H1 (cell line): ENCODE results near the gene ABCD1. TPM values are rescaled to one million over a fixed set of nuclear protein-coding genes. Genes with fewer than 3 reads are reported as not detected.

Experiments used
- CTCF ChIA-PET: fragments of 300-600 bp; sonication (Branson Sonifier 250); formaldehyde crosslinking; loops from one replicate; lab custom pipeline; 2021; ENCODE audit not compliant: partially characterized antibody; lab: Charles Lee
- POLR2A ChIA-PET: fragments of 300-600 bp; sonication (Branson Sonifier 250); formaldehyde crosslinking; loops from one replicate; lab custom pipeline; 2021; ENCODE audit warnings: inconsistent platforms; ENCODE audit not compliant: partially characterized antibody; lab: Charles Lee
- DNase-seq, 2 experiments: peaks; one replicate each; pipeline versions ENCODE4 v3.0.0 to v3.0.0-alpha.2; 2010 to 2022; ENCODE audit warnings: low spot score in 2 of 2, low read depth in 1 of 2, mixed read lengths in 1 of 2
- FAIRE-seq: peaks from 2 replicates; lab custom pipeline; 2011; peaks lifted over from hg19 to GRCh38; lab: Jason Lieb, UNC
- H2AFZ ChIP-seq: 2 replicates; pipeline ENCODE4 v1.8.1; 2012; ENCODE audit warnings: low read length, inconsistent platforms
- H2AK5ac ChIP-seq: 2 replicates; pipeline ENCODE4 v1.6.1; 2013; ENCODE audit warnings: low read depth, low read length
- H2BK120ac ChIP-seq: replicated peaks from 2 replicates; pipeline ENCODE3; 2013; ENCODE audit warnings: low read depth, low read length, inconsistent platforms
- H2BK12ac ChIP-seq: 2 replicates; pipeline ENCODE4 v1.6.1; 2013; ENCODE audit warnings: low read depth, low read length
- H2BK15ac ChIP-seq: 2 replicates; pipeline ENCODE4 v1.6.1; 2013; ENCODE audit warnings: low read length
- H2BK20ac ChIP-seq: 2 replicates; pipeline ENCODE4 v1.6.1; 2013; ENCODE audit warnings: low read length
- H2BK5ac ChIP-seq: 2 replicates; pipeline ENCODE4 v1.6.1; 2013; ENCODE audit warnings: low read depth, low read length
- H3K14ac ChIP-seq: 2 replicates; pipeline ENCODE4 v1.6.1; 2013; ENCODE audit warnings: inconsistent platforms; ENCODE audit not compliant: insufficient read length
- H3K18ac ChIP-seq: 2 replicates; pipeline ENCODE4 v1.6.1; 2013; ENCODE audit warnings: low read length; ENCODE audit errors: extremely low read depth
- H3K23ac ChIP-seq: 2 replicates; pipeline ENCODE4 v1.6.1; 2013; ENCODE audit warnings: inconsistent platforms; ENCODE audit not compliant: insufficient read length
- H3K23me2 ChIP-seq: 2 replicates; pipeline ENCODE4 v1.6.1; 2013; ENCODE audit warnings: low read depth, low read length
- H3K27ac ChIP-seq: 2 replicates; pipeline ENCODE4 v1.6.1; 2011; ENCODE audit warnings: low read depth, low read length, inconsistent platforms
- H3K27me3 ChIP-seq, 4 experiments: replicated peaks in 1 of 4; 1 replicate in 1 of 4; 2 replicates in 3 of 4; pipeline versions ENCODE4 v1.6.1 to v1.8.1; 2011 to 2013; ENCODE audit warnings: low read length in 3 of 4, mild to moderate bottlenecking in 3 of 4, inconsistent platforms in 2 of 4, mixed read lengths in 2 of 4, moderate library complexity in 1 of 4; ENCODE audit not compliant: control insufficient read depth in 3 of 4, insufficient read depth in 3 of 4; ENCODE audit errors: extremely low read depth in 1 of 4
- H3K36me3 ChIP-seq, 4 experiments: 2 replicates each; pipeline versions ENCODE4 v1.6.1 to v1.8.1; 2011 to 2013; ENCODE audit warnings: mild to moderate bottlenecking in 4 of 4, low read length in 3 of 4, moderate library complexity in 2 of 4, control low read depth in 1 of 4, inconsistent platforms in 1 of 4; ENCODE audit not compliant: insufficient read depth in 4 of 4, control insufficient read depth in 2 of 4
- H3K4ac ChIP-seq: replicated peaks from 2 replicates; pipeline ENCODE3; 2013; ENCODE audit warnings: low read length, low read depth, mixed read lengths, inconsistent platforms; ENCODE audit not compliant: insufficient read length
- H3K4me1 ChIP-seq, 4 experiments: replicated peaks in 1 of 4; 1 replicate in 1 of 4; 2 replicates in 3 of 4; pipeline versions ENCODE4 v1.6.1 to v1.8.1; 2011 to 2013; ENCODE audit warnings: low read length in 3 of 4, inconsistent platforms in 2 of 4, mixed read lengths in 1 of 4; ENCODE audit not compliant: insufficient read depth in 4 of 4, control insufficient read depth in 3 of 4
- H3K4me2 ChIP-seq, 2 experiments: 2 replicates each; pipeline versions ENCODE4 v1.6.1 to v1.8.1; 2011 to 2013; ENCODE audit warnings: low read depth in 2 of 2, low read length in 2 of 2, control low read depth in 1 of 2, inconsistent platforms in 1 of 2, mild to moderate bottlenecking in 1 of 2; ENCODE audit not compliant: insufficient read depth in 1 of 2
- H3K4me3 ChIP-seq, 4 experiments: fragments of 200-600, 300-600 bp in 1 of 4; sonication (generic), shearing (Covaris generic), sonication (Bioruptor Twin) in 1 of 4; 2 replicates each; pipeline versions ENCODE4 v1.5.1 to v1.8.1; 2011 to 2016; ENCODE audit warnings: low read length in 4 of 4, low read depth in 3 of 4, control low read depth in 2 of 4, inconsistent platforms in 2 of 4, mild to moderate bottlenecking in 2 of 4, mixed read lengths in 1 of 4, moderate library complexity in 1 of 4; ENCODE audit not compliant: insufficient read depth in 2 of 4; ENCODE audit errors: extremely low read depth in 1 of 4
- H3K56ac ChIP-seq: replicated peaks from 2 replicates; pipeline ENCODE3; 2013; ENCODE audit warnings: low read depth, mild to moderate bottlenecking, mixed read lengths, low read length, inconsistent platforms; ENCODE audit not compliant: insufficient read length
- H3K79me1 ChIP-seq: 2 replicates; pipeline ENCODE4 v1.6.1; 2013; ENCODE audit warnings: low read depth, low read length, control low read depth
- H3K79me2 ChIP-seq, 2 experiments: 2 replicates each; pipeline versions ENCODE4 v1.6.1 to v1.8.1; 2012 to 2013; ENCODE audit warnings: low read length in 2 of 2, mild to moderate bottlenecking in 2 of 2, inconsistent platforms in 1 of 2; ENCODE audit not compliant: insufficient read depth in 2 of 2, control insufficient read depth in 1 of 2
- H3K9ac ChIP-seq, 4 experiments: replicated peaks in 1 of 4; 1 replicate in 1 of 4; 2 replicates in 3 of 4; pipeline versions ENCODE4 v1.6.1 to v1.8.1; 2011 to 2013; ENCODE audit warnings: low read depth in 3 of 4, low read length in 3 of 4, control low read depth in 2 of 4, mild to moderate bottlenecking in 2 of 4, moderate library complexity in 2 of 4, inconsistent platforms in 1 of 4; ENCODE audit errors: extremely low read depth in 1 of 4
- H3K9me3 ChIP-seq, 2 experiments: 2 replicates each; pipeline versions ENCODE4 v1.6.1 to v1.8.1; 2012 to 2013; ENCODE audit warnings: mild to moderate bottlenecking in 2 of 2, moderate library complexity in 2 of 2, control low read depth in 1 of 2, inconsistent platforms in 1 of 2, low read depth in 1 of 2, low read length in 1 of 2, mixed read lengths in 1 of 2; ENCODE audit not compliant: insufficient read depth in 2 of 2
- H4K20me1 ChIP-seq, 2 experiments: replicated peaks in 1 of 2; 2 replicates each; pipeline versions ENCODE3 to v1.8.1; 2011 to 2013; ENCODE audit warnings: inconsistent platforms in 2 of 2, low read length in 2 of 2, mild to moderate bottlenecking in 1 of 2; ENCODE audit not compliant: insufficient read depth in 2 of 2, control insufficient read depth in 1 of 2
- H4K5ac ChIP-seq: 2 replicates; pipeline ENCODE4 v1.6.1; 2013; ENCODE audit warnings: low read length, low read depth, mixed read lengths, inconsistent platforms; ENCODE audit not compliant: insufficient read length
- H4K8ac ChIP-seq: 2 replicates; pipeline ENCODE4 v1.8.0; 2013; ENCODE audit warnings: mild to moderate bottlenecking, moderate library complexity, low read length, inconsistent platforms; ENCODE audit not compliant: insufficient read depth; ENCODE audit errors: extremely low read depth
- H4K91ac ChIP-seq: replicated peaks from 2 replicates; pipeline ENCODE3; 2013; ENCODE audit warnings: low read length, mixed read lengths, inconsistent platforms; ENCODE audit not compliant: insufficient read length
- EGR1 ChIP-seq: IDR thresholded peaks from 2 replicates; pipeline ENCODE4 v1.6.1; 2011; ENCODE audit warnings: low read depth, low read length, borderline replicate concordance
- GTF2F1 ChIP-seq: IDR thresholded peaks from 2 replicates; pipeline ENCODE4 v1.6.1; 2012; ENCODE audit warnings: low read depth, low read length, improper control_type of control experiment, borderline replicate concordance
- JUN ChIP-seq: IDR thresholded peaks from 2 replicates; pipeline ENCODE4 v1.6.1; 2011; ENCODE audit warnings: low read depth, mild to moderate bottlenecking, improper control_type of control experiment, low read length
- KDM1A ChIP-seq: fragments of 200-600, 300-600 bp; sonication (generic); IDR thresholded peaks from 2 replicates; pipeline ENCODE4 v1.7.1; 2016; ENCODE audit warnings: mild to moderate bottlenecking, low read length, borderline replicate concordance
- PHF8 ChIP-seq: fragments of 200-600 bp; sonication (generic); conservative IDR thresholded peaks from 2 replicates; pipeline ENCODE4 v1.7.1; 2012; ENCODE audit warnings: low read depth, mild to moderate bottlenecking, inconsistent platforms, low read length, moderate library complexity
- RBBP5 ChIP-seq: IDR thresholded peaks from 2 replicates; pipeline ENCODE4 v1.7.1; 2012; ENCODE audit warnings: low read depth, mild to moderate bottlenecking, inconsistent platforms, low read length, moderate library complexity, borderline replicate concordance
- SP1 ChIP-seq: IDR thresholded peaks from 2 replicates; pipeline ENCODE4 v1.6.1; 2011; ENCODE audit warnings: low read depth, low read length
- TAF1 ChIP-seq: IDR thresholded peaks from 2 replicates; pipeline ENCODE4 v1.6.1; 2011; ENCODE audit warnings: mild to moderate bottlenecking, low read depth, low read length
- ZNF274 ChIP-seq: IDR thresholded peaks from 2 replicates; pipeline ENCODE4 v1.7.0; 2012; ENCODE audit warnings: low read length, borderline replicate concordance; ENCODE audit errors: extremely low read depth
- WGBS, 2 experiments: shearing (Covaris generic) in 1 of 2; methylation state at CpG; one replicate each; pipeline versions ENCODE4 v1.1.6 to v1.1.7; 2013 to 2015; ENCODE audit warnings: low lambda C conversion rate in 2 of 2, mixed read lengths in 2 of 2, inconsistent platforms in 1 of 2, low coverage in 1 of 2, missing lambda C conversion rate in 1 of 2; ENCODE audit not compliant: insufficient replicate concordance in 2 of 2, insufficient coverage in 1 of 2, insufficient read length in 1 of 2; ENCODE audit errors: extremely low coverage in 1 of 2, missing lambda C conversion rate in 1 of 2; 5-methylcytosine and 5-hydroxymethylcytosine counted together
- long read RNA-seq, 2 experiments: library from RNA in 1 of 2; library from capped mRNA in 1 of 2; stranded (forward); transcript quantifications; one replicate each; pipeline ENCODE4 v2.0.0, GENCODE V29; 2021; ENCODE audit warnings: inconsistent platforms in 1 of 2
- polyA minus RNA-seq, 3 experiments: library from RNA; depleted of rRNA, polyadenylated mRNA; stranded (reverse); fragments of >200 nt; gene quantifications; 1 replicate in 2 of 3; 2 replicates in 1 of 3; pipeline ENCODE4 v1.2.3, GENCODE V29; 2011
- polyA plus RNA-seq, 7 experiments: library from polyadenylated mRNA; depleted of rRNA in 3 of 7; stranded (reverse) in 5 of 7; unstranded in 2 of 7; fragments of >200 nt in 5 of 7; fragments of 200-250 nt in 2 of 7; gene quantifications; 1 replicate in 5 of 7; 2 replicates in 1 of 7; 4 replicates in 1 of 7; pipeline versions ENCODE4 v1.2.1 to v1.2.3, GENCODE V29; 2011 to 2013; ENCODE audit warnings: missing spikeins in 2 of 7, mixed read lengths in 2 of 7
- total RNA-seq: library from RNA; stranded (reverse); fragmentation: NEBNext Ultra II Directional; extraction: Animal tissue kit (Norgen Biotek cat#: 25700); gene quantifications from 2 replicates; pipeline ENCODE4 v1.2.1, GENCODE V29; 2021

ABCD1 gene
- total RNA-seq (4.6 and 6.6 TPM in 2 replicates), polyA plus RNA-seq (2011; rRNA removed) (3.1 and 6.7 TPM in 2 replicates), polyA minus RNA-seq (2011; rRNA and poly(A)+ RNA removed) (1.7 and 2.9 TPM in 2 replicates)
- 2.7 TPM for polyA plus RNA-seq (2011; cell fraction: cytosol; rRNA removed)
- 13.0 TPM for polyA plus RNA-seq (2011; cell fraction: nucleus; rRNA removed)
- polyA plus RNA-seq (2012, experiment 1 of 2) = 2.4 to 5.1 TPM (median 4.0 TPM) in 4 replicates
- polyA plus RNA-seq (2012, experiment 2 of 2) = 2.2 TPM
- 4.2 TPM for polyA plus RNA-seq (2013, experiment 1 of 2)
- polyA plus RNA-seq (2013, experiment 2 of 2) = 3.9 TPM
- polyA minus RNA-seq (2011; cell fraction: cytosol; rRNA and poly(A)+ RNA removed) = 2.4 TPM
- polyA minus RNA-seq (2011; cell fraction: nucleus; rRNA and poly(A)+ RNA removed) = 6.6 TPM
- long read RNA-seq, experiment 1, partial matches to known transcripts = 6 of 8 reads
- long read RNA-seq, experiment 1, other reads (novel, unspliced or antisense) = 1 of 8 reads
- long read RNA-seq, experiment 2 = 0 reads

- Histone ChIP-seq H3K27me3 (no peaks in the 10 kb centered on the region), H3K79me2 (peaks cover 0 to 20% of the 10 kb centered on the region in 2 experiments; a peak in 2 of 4 replicates), H2BK20ac (no peak within 1 kb of the TSS), H4K5ac (no peak within 1 kb of the TSS), H4K20me1 (peaks cover 4 to 19% of the 10 kb centered on the region in 2 experiments), H2BK120ac (no peak within 1 kb of the TSS), H3K18ac (no peak within 1 kb of the TSS), H3K4me3 (peak within 1 kb of the TSS; percentile 45 to 88 (median 66)), H3K36me3 (peaks cover 3 to 18% (median 14%) of the 10 kb centered on the region in 4 experiments; a peak in 7 of 8 replicates), H3K56ac (peak within 1 kb of the TSS; percentile 39), H3K79me1 (peaks cover 3% of the 10 kb centered on the region; the same call in 1 of the 2 replicates), H3K14ac (no peak within 1 kb of the TSS), H3K23ac (no peak within 1 kb of the TSS), H3K4ac (no peak within 1 kb of the TSS), H3K23me2 (peaks cover 5% of the 10 kb centered on the region; the same call in 1 of the 2 replicates), H3K9ac (peak within 1 kb of the TSS in 3 of 4 experiments; percentile 34 to 65 (median 55); a peak in 4 of 7 replicates), H2AFZ (no peak within 1 kb of the TSS), H3K4me2 (peak within 1 kb of the TSS; percentile 66 to 92), H3K9me3 (no peaks in the 10 kb centered on the region), H2BK5ac (peak within 1 kb of the TSS; percentile 44; the same call in 1 of the 2 replicates), H3K4me1 (peaks cover 0 to 24% (median 13%) of the 10 kb centered on the region in 4 experiments; a peak in 6 of 7 replicates), H2AK5ac (no peak within 1 kb of the TSS), H4K8ac (no peak within 1 kb of the TSS), H2BK15ac (no peak within 1 kb of the TSS), H2BK12ac (no peak within 1 kb of the TSS), H4K91ac (peak within 1 kb of the TSS; percentile 40), H3K27ac (no peak within 1 kb of the TSS; the same call in 1 of the 2 replicates)
- ChIA-PET CTCF (interaction anchor here (1.9 kb wide), 1 partner anchor 15 kb away, joined by 10 read pairs; no protein-coding TSS in a partner anchor), POLR2A (interaction anchor here (0.6 to 1.4 kb wide), 3 partner anchors 38 to 81 kb away, joined by 3 read pairs; no protein-coding TSS in a partner anchor)
- no CpG with 5 or more reads among the region's 88 CpGs for WGBS, 2 experiments
- DNase-seq (peak; percentile 29 to 87), FAIRE-seq (no peak)
- TF ChIP-seq RBBP5 (no peak), JUN (no peak), SP1 (no peak), KDM1A (no peak), EGR1 (no peak), TAF1 (peak; percentile 44; the same call in 1 of the 2 replicates), PHF8 (peak; percentile 50; the same call in 1 of the 2 replicates), ZNF274 (no peak), GTF2F1 (no peak)
These were observed at the start of gene ABCD1, which contains the start of gene BCAP31 for GRCh38 chrX:153724252-153725038. Gene ABCD1, plus strand, starts transcription at chrX:153724856. Its CDS starts 411 bp downstream, at chrX:153725267. Gene BCAP31, minus strand, starts transcription at chrX:153724387. Its CDS starts 1,143 bp downstream, at chrX:153723244.
